Loucy (cell line): ENCODE data around the gene RAD51B.

Experiments used
- H2AFZ ChIP-seq: fragments of 200-600 bp; sonication (generic); 2 replicates; pipeline ENCODE4 v1.6.0; 2016; ENCODE audit warnings: antibody characterized with exemption, mild to moderate bottlenecking, low read length, moderate library complexity
- H3F3A ChIP-seq: fragments of 200-600 bp; 2 replicates; pipeline ENCODE4 v1.6.0; 2016; ENCODE audit warnings: antibody characterized with exemption, low read depth, mild to moderate bottlenecking
- H3K27me3 ChIP-seq: fragments of 200-600 bp; sonication (generic); 2 replicates; pipeline ENCODE4 v1.6.1; 2014; ENCODE audit warnings: low read length, mild to moderate bottlenecking; ENCODE audit not compliant: insufficient read depth, poor library complexity, severe bottlenecking
- H3K36me3 ChIP-seq: fragments of 200-600 bp; sonication (generic); 2 replicates; pipeline ENCODE4 v1.6.1; 2016; ENCODE audit warnings: low read length; ENCODE audit not compliant: insufficient read depth
- H3K4me1 ChIP-seq: fragments of 200-600 bp; sonication (generic); 2 replicates; pipeline ENCODE4 v1.5.1; 2014; ENCODE audit warnings: low read length, mild to moderate bottlenecking; ENCODE audit not compliant: insufficient read depth, poor library complexity, severe bottlenecking
- H3K4me2 ChIP-seq: fragments of 200-600 bp; sonication (generic); 2 replicates; pipeline ENCODE4 v1.6.0; 2014; ENCODE audit warnings: antibody characterized with exemption, low read length, low read depth, mild to moderate bottlenecking; ENCODE audit not compliant: poor library complexity, severe bottlenecking
- H3K4me3 ChIP-seq: fragments of 200-600 bp; sonication (generic); 2 replicates; pipeline ENCODE4 v1.5.1; 2014; ENCODE audit warnings: low read length, mild to moderate bottlenecking, mixed read lengths; ENCODE audit not compliant: poor library complexity, severe bottlenecking
- H3K79me2 ChIP-seq: fragments of 200-600 bp; sonication (generic); 2 replicates; pipeline ENCODE4 v1.6.1; 2014; ENCODE audit warnings: low read length; ENCODE audit not compliant: insufficient read depth
- H3K9ac ChIP-seq: fragments of 200-600 bp; sonication (generic); 2 replicates; pipeline ENCODE4 v1.6.0; 2014; ENCODE audit warnings: mild to moderate bottlenecking, low read depth, low read length, moderate library complexity; ENCODE audit not compliant: poor library complexity, severe bottlenecking
- H3K9me2 ChIP-seq: fragments of 200-600 bp; sonication (generic); replicated peaks from 2 replicates; pipeline ENCODE4 v1.6.1; 2016; ENCODE audit warnings: low read depth, low read length, mixed read lengths
- H3K9me3 ChIP-seq: fragments of 200-600 bp; sonication (generic); 2 replicates; pipeline ENCODE4 v1.6.1; 2014; ENCODE audit warnings: mild to moderate bottlenecking, antibody characterized with exemption, low read length, low read depth; ENCODE audit not compliant: insufficient read depth
- H4K20me1 ChIP-seq: fragments of 200-600 bp; sonication (generic); 2 replicates; pipeline ENCODE4 v1.6.0; 2014; ENCODE audit warnings: antibody characterized with exemption, low read length, mild to moderate bottlenecking; ENCODE audit not compliant: insufficient read depth, poor library complexity, severe bottlenecking
- EZH2phosphoT487 ChIP-seq: fragments of 200-600 bp; IDR thresholded peaks from 2 replicates; pipeline ENCODE4 v1.6.1; 2018; ENCODE audit warnings: antibody characterized with exemption, mild to moderate bottlenecking, moderate library complexity, borderline replicate concordance
- TF ChIP-seq, protein P1 (sequence below): fragments of 200-600 bp; sonication (generic); conservative IDR thresholded peaks from 2 replicates; pipeline ENCODE4 v1.5.1; 2014; ENCODE audit warnings: mild to moderate bottlenecking, antibody characterized with exemption, low read length

Gene RAD51B

GRCh38 chr14:68464711-68465110 is 645.1 kb downstream of the RAD51B start:
- Histone ChIP-seq H3K9ac (no peak overlapping the region), H3K9me3 (no peaks in the 10 kb centered on the region), H3K79me2 (no peaks in the 10 kb centered on the region), H3K27me3 (no peaks in the 10 kb centered on the region), H3K9me2 (no peaks in the 10 kb centered on the region), H3K4me1 (peaks cover 9% of the 10 kb centered on the region), H4K20me1 (no peaks in the 10 kb centered on the region), H3K36me3 (no peaks in the 10 kb centered on the region), H3K4me2 (no peak overlapping the region), H2AFZ (no peak overlapping the region), H3F3A (no peaks in the 10 kb centered on the region), H3K4me3 (no peak overlapping the region)
- TF ChIP-seq, protein P1, sequence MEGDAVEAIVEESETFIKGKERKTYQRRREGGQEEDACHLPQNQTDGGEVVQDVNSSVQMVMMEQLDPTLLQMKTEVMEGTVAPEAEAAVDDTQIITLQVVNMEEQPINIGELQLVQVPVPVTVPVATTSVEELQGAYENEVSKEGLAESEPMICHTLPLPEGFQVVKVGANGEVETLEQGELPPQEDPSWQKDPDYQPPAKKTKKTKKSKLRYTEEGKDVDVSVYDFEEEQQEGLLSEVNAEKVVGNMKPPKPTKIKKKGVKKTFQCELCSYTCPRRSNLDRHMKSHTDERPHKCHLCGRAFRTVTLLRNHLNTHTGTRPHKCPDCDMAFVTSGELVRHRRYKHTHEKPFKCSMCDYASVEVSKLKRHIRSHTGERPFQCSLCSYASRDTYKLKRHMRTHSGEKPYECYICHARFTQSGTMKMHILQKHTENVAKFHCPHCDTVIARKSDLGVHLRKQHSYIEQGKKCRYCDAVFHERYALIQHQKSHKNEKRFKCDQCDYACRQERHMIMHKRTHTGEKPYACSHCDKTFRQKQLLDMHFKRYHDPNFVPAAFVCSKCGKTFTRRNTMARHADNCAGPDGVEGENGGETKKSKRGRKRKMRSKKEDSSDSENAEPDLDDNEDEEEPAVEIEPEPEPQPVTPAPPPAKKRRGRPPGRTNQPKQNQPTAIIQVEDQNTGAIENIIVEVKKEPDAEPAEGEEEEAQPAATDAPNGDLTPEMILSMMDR, result no peak
- no peak for TF ChIP-seq EZH2phosphoT487

- Histone ChIP-seq H3K9me2 (no peaks in the 10 kb centered on the region), H3K9me3 (no peaks in the 10 kb centered on the region), H2AFZ (no peak overlapping the region), H3K79me2 (no peaks in the 10 kb centered on the region), H3F3A (no peaks in the 10 kb centered on the region), H3K27me3 (no peaks in the 10 kb centered on the region), H3K4me3 (no peak overlapping the region), H3K9ac (no peak overlapping the region), H4K20me1 (no peaks in the 10 kb centered on the region), H3K36me3 (no peaks in the 10 kb centered on the region), H3K4me1 (peaks cover 9% of the 10 kb centered on the region), H3K4me2 (no peak overlapping the region)
- TF ChIP-seq, protein P1, result no peak
- TF ChIP-seq EZH2phosphoT487, result no peak
Observed at GRCh38 chr14:68466491-68466977, 647.0 kb downstream of the RAD51B start.

GRCh38 chr14:68467425-68467824 is 647.8 kb downstream of the RAD51B start:
- H3F3A ChIP-seq, result no peaks in the 10 kb centered on the region
- TF ChIP-seq, protein P1, result no peak
- no peak for TF ChIP-seq EZH2phosphoT487
- H3K4me3 ChIP-seq, result no peak overlapping the region
- no peak overlapping the region for H3K4me2 ChIP-seq
- no peaks in the 10 kb centered on the region for H3K9me2 ChIP-seq
- H3K4me1 ChIP-seq, result peaks cover 9% of the 10 kb centered on the region
- H2AFZ ChIP-seq, result no peak overlapping the region
- H3K79me2 ChIP-seq, result no peaks in the 10 kb centered on the region
- no peak overlapping the region for H3K9ac ChIP-seq
- no peaks in the 10 kb centered on the region for H3K27me3 ChIP-seq
- no peaks in the 10 kb centered on the region for H4K20me1 ChIP-seq
- no peaks in the 10 kb centered on the region for H3K36me3 ChIP-seq
- H3K9me3 ChIP-seq, result no peaks in the 10 kb centered on the region
